Caki2 (cell line): Measurements from ENCODE around the gene PKIB. TPM values are rescaled to one million over a fixed set of nuclear protein-coding genes. Genes with fewer than 3 reads are reported as not detected.

ENCODE experiments used
- DNase-seq: peaks from one replicate; pipeline ENCODE4 v3.0.0-alpha.2; 2015; ENCODE audit warnings: low read depth
- in situ Hi-C: cut with HindIII; loops from 2 replicates; pipeline ENCODE4 v1.10.0; 2016; ENCODE audit warnings: low sequenced_read_pairs, low pct_unique_long_range_greater_than_20kb, mixed read lengths
- total RNA-seq: library from RNA; depleted of rRNA; stranded (reverse); fragments of >200 nt; shearing (Covaris generic); gene quantifications from 2 replicates; pipeline ENCODE4 v1.2.3, GENCODE V29; 2014; ENCODE audit warnings: low replicate concordance

The PKIB gene
- total RNA-seq, 1 experiment from 2014 or later: 45.8 TPM

- peak; percentile 90 for DNase-seq
- in situ Hi-C loops: no loop called here
Observed at GRCh38 chr6:122653094-122653493, 42.9 kb downstream of the PKIB start.

- in situ Hi-C loops: no loop called here
- DNase-seq: no peak
Observed at GRCh38 chr6:122654012-122654411, 43.8 kb downstream of the PKIB start.

DNA sequence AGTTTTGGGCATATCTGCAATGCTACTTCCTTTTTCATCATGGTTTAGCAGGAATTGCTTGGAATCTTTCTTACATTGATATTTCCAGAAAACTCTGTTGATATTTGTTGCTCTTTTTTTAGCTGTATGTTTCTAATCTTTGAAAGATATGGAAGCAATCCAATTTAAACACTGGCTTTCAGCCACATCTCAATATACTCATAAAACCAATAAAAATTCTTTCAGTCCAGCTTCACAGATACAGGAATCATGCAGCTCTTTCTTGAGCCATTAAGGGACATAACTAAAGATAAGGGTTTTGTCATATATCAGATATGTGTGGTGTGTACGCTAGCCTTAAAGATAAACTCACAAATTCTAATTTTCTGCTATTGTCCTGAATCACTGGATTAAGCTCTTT, 47.4 kb downstream of the PKIB start:
- in situ Hi-C loops: no loop called here
- no peak for DNase-seq

DNA sequence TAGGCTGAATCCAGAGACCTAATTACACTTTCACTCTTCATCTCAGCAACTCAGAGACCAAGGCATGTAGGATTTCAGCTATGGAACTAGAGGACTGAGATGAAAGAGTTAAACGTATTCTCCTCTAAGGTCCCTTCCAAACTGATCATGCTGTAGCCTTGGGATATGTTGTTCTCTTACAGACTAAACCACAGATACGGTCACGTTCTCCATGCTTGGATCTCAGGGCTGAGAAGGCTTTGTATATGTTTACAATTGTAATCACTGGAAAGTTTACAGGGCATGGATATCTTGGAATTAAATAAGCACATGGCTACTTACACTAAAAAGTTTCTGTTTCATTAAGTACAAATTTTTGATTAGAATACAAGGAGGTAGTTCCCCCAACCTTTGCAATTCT, 50.1 kb downstream of the PKIB start:
- DNase-seq: no peak
- in situ Hi-C loops: no loop called here

DNA sequence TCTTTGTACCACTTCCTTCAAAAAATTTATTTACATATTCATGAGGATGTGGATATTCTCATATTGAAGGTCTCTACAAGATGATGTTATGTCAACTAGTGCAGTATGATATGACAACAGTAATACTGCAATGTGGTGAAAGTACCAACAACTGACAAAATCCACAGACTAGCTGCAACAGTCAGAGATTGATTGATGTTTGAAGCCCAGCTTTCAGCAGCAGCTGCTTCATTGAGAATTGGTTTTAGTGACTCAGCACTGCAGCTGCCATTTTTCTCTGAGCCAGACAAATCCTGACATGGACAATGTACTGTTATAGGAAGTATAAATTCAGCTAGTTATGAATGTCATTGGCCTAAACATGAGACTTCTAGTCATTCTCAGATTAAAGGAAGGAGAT, 53.8 kb downstream of the PKIB start:
- no peak for DNase-seq
- in situ Hi-C loops: no loop called here

DNA sequence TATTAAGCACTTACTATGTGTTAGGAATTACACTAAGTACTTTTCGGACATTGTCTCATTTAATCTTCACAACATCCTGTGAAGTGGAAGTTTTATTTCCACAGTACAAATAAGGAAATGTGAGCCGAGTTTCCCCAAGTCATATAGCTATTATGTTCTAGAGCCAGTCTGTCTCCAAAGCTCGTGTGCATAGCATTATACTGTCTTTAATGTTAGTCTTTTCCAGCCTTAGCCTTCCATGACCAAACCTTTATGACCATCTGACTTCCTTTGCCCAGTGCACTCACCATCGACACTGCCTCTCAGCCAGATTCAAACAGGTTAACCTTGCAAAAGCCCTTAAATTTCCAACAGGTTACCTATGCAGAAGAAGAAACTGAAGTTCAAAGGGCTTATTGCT, 55.7 kb downstream of the PKIB start:
- DNase-seq: no peak
- in situ Hi-C loops: no loop called here

- in situ Hi-C loops: no loop called here
Observed at GRCh38 chr6:122666418-122666817, 56.2 kb downstream of the PKIB start.

DNA sequence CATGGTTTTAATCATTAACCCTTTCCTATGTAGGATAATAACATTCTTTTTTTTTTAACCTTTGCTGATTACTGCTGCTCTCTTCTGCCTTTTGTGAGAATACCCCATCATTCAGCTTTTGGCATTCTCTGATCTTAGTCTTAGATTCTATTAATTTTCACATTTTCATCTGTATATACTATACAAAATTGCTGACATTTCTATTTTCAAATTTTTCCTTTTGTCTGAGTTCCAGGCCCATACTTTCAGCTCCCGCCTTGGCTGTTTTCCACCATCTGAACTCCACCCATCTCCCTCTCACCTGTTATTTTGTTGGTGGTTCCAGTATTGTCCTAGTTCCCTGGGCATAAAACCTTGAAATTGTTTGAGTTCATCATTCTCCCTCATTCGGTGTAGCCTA, 59.2 kb downstream of the PKIB start:
- no peak for DNase-seq
- in situ Hi-C loops: no loop called here

More at GRCh38 chr6:122666418-122666817, 56.2 kb downstream of the PKIB start:
- no peak for DNase-seq

DNA sequence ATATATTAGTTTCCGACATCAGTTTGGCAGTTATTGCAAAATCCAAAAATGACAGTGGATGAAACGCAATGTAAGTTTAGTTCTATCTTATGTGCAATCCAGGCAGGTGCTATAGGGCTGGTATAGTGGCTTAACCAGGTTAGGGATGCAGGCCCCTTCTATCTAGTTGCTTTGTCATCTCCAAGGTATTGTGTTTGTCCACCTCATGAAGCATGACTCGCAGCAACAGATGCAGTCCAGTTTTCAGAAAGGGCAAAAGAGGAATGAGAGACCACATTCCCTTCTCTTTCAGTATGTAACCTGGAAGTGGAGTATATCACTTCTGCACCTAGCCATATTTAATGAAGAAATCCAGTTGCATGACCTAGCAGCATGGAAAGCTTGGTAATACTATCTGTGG, 59.7 kb downstream of the PKIB start:
- in situ Hi-C loops: no loop called here
- DNase-seq: no peak

GRCh38 chr6:122671251-122671650, 61.0 kb downstream of the PKIB start:
- no peak for DNase-seq
- in situ Hi-C loops: no loop called here

GRCh38 chr6:122673343-122673961, 63.2 kb downstream of the PKIB start:
- in situ Hi-C loops: no loop called here
- no peak for DNase-seq

GRCh38 chr6:122676146-122676545, 65.9 kb downstream of the PKIB start:
- DNase-seq: no peak
- in situ Hi-C loops: no loop called here

DNA sequence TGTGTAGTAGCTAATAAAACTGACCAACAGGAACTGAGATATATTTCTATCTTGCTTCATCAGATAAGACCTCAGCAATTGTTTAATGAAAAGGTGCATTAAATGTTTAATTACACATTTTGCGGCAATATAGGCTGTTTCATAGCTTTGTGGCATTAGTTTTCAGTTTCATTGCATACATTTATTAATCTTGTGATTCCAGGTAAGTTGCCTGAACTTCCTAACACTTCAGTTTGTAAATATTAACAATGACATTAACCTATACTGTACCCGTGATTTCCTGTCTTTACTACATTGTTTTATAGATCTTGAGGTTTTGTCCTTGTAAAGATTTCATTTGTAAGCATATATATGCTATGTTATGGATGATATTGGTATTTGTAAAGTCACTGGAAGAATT, 66.5 kb downstream of the PKIB start:
- DNase-seq: no peak
- in situ Hi-C loops: no loop called here

DNA sequence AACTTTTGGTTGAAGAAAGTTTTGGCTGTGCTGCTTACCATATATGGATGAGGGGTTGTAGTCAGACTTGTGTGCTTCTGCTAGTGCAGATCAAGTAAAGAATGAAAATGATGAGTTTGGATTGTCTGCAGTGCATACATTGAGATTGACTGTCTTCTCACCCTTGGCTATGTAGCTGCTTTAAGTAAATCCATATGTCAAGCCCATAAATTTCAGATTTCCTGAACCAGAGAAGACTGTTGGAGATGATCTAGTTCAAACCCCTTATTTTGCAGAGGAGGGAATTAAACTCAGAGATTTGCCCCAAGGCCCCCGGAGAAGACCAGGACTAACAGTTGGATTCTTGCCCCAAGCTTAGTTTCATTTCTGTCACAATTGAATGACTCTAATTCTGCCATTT, 67.2 kb downstream of the PKIB start:
- in situ Hi-C loops: no loop called here
- no peak for DNase-seq

DNA sequence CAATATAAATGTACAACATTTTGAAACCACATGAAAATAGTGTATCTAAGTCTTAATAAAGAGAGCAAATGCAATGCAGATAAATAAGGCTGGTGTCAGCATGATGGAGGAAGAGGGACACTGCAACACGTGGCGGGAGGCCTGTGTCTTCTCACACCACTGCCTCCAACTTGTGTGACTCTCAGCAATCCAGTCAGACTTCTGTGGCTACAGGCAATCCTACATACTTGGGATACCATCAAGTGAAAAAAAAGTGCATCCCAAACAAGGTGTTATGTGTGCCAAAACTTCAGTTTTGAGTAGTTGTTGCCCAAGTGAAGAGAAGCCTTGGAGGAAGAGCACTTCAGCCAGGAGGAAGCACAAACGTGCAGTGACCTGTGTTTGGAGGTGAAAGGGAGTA, 68.6 kb downstream of the PKIB start:
- DNase-seq: no peak
- in situ Hi-C loops: no loop called here

DNA sequence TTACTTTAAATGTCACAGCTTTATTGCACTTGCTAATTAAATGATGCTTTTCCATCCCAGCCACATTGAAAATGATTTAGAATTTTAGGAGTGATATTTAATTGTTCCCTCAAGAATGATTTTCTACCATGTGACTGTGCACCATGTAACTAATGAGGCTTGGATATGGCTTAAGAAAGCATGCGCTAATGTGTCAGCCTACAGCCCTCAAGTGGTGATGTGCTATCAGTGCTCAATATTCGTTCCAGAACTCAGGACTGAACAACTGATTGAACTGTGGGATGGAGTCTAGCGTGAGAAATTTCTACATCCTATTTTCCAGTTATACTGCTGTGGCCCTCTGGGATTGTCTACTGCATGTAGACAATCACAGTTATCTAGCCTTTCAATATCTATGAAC, 71.5 kb downstream of the PKIB start:
- in situ Hi-C loops: no loop called here
- DNase-seq: no peak

GRCh38 chr6:122683989-122684651, 73.9 kb downstream of the PKIB start:
- in situ Hi-C loops: no loop called here
- DNase-seq: no peak

- no peak for DNase-seq
- in situ Hi-C loops: no loop called here
Observed at GRCh38 chr6:122692175-122692598, 82.0 kb downstream of the PKIB start.

- no peak for DNase-seq
- in situ Hi-C loops: no loop called here
Observed at GRCh38 chr6:122692807-122693580, 82.8 kb downstream of the PKIB start.
